HL-60 (cell line): ENCODE measurements around the gene BEND5.
A peak's percentile ranks its signal among the peaks of the same experiment; 100 is the strongest.

Experiments used
- DNase-seq, 2 experiments: peaks; one replicate each; pipeline ENCODE4 v3.0.0-alpha.2; 2010 to 2020; ENCODE audit warnings: low read depth in 1 of 2, low spot score in 1 of 2
- H3K27ac ChIP-seq: fragments of 250-450 bp; sonication (Bioruptor Pico); replicated peaks from 2 replicates; pipeline ENCODE4 v1.5.1; 2020; ENCODE audit warnings: mild to moderate bottlenecking, moderate library complexity
- H3K27me3 ChIP-seq: fragments of 250-450 bp; sonication (Bioruptor Pico); 2 replicates; pipeline ENCODE4 v1.5.1; 2021; ENCODE audit warnings: mild to moderate bottlenecking, moderate library complexity; ENCODE audit not compliant: insufficient read depth, poor library complexity, severe bottlenecking
- H3K4me3 ChIP-seq: replicated peaks from 2 replicates; pipeline ENCODE4 v1.5.1; 2011; ENCODE audit warnings: mild to moderate bottlenecking, control low read depth, low read length; ENCODE audit not compliant: insufficient read depth
- GABPA ChIP-seq: IDR thresholded peaks from 2 replicates; pipeline ENCODE4 v1.6.1; 2012; ENCODE audit warnings: low read depth
- POLR2AphosphoS5 ChIP-seq: IDR thresholded peaks from 2 replicates; pipeline ENCODE4 v1.6.1; 2012; ENCODE audit warnings: low read depth
- SPI1 ChIP-seq: IDR thresholded peaks from 2 replicates; pipeline ENCODE4 v1.6.1; 2012; ENCODE audit warnings: low read depth, mild to moderate bottlenecking, borderline replicate concordance
- TF ChIP-seq, protein P1 (sequence below): IDR thresholded peaks from one replicate; pipeline ENCODE4 v1.5.1; 2011; ENCODE audit warnings: low read length, control low read depth, inconsistent platforms; ENCODE audit not compliant: insufficient read depth
- TF ChIP-seq, protein P2 (sequence below): IDR thresholded peaks from 2 replicates; pipeline ENCODE4 v1.6.1; 2012; ENCODE audit warnings: low read depth; ENCODE audit not compliant: insufficient replicate concordance

Gene BEND5

DNA sequence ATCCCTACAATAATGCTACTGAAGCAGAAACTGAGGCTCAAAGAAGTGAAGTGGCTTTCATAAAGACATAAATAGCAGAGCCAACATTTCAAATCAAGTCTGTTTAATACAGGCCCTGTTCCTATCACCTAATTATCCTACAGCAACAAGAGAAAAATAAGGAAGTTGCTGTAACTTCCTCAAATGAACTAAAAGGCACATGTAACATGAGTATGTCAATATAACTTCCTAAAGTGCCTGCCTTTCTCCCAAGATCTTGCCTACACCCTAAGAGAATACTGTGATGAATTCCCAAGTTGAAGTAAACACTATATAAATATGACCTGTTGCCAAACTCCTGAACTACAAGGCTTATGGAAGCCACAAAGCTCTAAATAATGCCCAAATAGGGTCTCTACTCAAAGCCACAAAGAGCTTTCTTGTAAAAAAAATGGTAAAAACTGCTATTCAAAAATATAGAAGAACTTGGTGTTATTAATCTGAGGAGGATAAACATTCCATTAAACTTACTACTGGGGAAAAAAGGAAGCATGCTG, 8.6 kb downstream of the BEND5 start:
- Histone ChIP-seq H3K27ac (no peak overlapping the region), H3K4me3 (no peak overlapping the region), H3K27me3 (no peaks in the 10 kb centered on the region)
- TF ChIP-seq, protein P1, sequence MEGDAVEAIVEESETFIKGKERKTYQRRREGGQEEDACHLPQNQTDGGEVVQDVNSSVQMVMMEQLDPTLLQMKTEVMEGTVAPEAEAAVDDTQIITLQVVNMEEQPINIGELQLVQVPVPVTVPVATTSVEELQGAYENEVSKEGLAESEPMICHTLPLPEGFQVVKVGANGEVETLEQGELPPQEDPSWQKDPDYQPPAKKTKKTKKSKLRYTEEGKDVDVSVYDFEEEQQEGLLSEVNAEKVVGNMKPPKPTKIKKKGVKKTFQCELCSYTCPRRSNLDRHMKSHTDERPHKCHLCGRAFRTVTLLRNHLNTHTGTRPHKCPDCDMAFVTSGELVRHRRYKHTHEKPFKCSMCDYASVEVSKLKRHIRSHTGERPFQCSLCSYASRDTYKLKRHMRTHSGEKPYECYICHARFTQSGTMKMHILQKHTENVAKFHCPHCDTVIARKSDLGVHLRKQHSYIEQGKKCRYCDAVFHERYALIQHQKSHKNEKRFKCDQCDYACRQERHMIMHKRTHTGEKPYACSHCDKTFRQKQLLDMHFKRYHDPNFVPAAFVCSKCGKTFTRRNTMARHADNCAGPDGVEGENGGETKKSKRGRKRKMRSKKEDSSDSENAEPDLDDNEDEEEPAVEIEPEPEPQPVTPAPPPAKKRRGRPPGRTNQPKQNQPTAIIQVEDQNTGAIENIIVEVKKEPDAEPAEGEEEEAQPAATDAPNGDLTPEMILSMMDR: no peak
- TF ChIP-seq POLR2AphosphoS5 (no peak), SPI1 (peak; percentile 62; the same call in 1 of the 2 replicates)
- no peak for DNase-seq

DNA sequence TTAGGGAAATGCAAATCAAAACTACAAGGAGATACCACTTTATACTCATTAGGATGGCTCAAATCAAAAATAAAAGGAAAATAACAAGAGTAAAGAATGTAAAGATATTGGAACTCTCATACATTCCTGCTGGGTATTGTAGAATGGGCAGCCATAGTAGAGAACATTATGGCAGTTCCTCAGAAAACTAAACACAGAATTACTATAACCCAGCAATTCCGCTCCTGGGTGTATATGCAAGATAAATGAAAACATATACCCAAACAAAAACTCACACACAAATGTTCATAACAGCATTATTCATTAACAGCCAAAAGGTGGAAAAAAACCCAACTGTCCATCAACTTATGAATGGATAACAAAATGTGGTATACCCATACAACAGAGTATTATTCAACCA, 11.4 kb downstream of the BEND5 start:
- Histone ChIP-seq H3K4me3 (no peak overlapping the region), H3K27ac (no peak overlapping the region), H3K27me3 (no peaks in the 10 kb centered on the region)
- TF ChIP-seq POLR2AphosphoS5 (no peak), GABPA (no peak), SPI1 (no peak)
- TF ChIP-seq, protein P2, sequence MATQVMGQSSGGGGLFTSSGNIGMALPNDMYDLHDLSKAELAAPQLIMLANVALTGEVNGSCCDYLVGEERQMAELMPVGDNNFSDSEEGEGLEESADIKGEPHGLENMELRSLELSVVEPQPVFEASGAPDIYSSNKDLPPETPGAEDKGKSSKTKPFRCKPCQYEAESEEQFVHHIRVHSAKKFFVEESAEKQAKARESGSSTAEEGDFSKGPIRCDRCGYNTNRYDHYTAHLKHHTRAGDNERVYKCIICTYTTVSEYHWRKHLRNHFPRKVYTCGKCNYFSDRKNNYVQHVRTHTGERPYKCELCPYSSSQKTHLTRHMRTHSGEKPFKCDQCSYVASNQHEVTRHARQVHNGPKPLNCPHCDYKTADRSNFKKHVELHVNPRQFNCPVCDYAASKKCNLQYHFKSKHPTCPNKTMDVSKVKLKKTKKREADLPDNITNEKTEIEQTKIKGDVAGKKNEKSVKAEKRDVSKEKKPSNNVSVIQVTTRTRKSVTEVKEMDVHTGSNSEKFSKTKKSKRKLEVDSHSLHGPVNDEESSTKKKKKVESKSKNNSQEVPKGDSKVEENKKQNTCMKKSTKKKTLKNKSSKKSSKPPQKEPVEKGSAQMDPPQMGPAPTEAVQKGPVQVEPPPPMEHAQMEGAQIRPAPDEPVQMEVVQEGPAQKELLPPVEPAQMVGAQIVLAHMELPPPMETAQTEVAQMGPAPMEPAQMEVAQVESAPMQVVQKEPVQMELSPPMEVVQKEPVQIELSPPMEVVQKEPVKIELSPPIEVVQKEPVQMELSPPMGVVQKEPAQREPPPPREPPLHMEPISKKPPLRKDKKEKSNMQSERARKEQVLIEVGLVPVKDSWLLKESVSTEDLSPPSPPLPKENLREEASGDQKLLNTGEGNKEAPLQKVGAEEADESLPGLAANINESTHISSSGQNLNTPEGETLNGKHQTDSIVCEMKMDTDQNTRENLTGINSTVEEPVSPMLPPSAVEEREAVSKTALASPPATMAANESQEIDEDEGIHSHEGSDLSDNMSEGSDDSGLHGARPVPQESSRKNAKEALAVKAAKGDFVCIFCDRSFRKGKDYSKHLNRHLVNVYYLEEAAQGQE: no peak
- TF ChIP-seq, protein P1: no peak
- no peak for DNase-seq

DNA sequence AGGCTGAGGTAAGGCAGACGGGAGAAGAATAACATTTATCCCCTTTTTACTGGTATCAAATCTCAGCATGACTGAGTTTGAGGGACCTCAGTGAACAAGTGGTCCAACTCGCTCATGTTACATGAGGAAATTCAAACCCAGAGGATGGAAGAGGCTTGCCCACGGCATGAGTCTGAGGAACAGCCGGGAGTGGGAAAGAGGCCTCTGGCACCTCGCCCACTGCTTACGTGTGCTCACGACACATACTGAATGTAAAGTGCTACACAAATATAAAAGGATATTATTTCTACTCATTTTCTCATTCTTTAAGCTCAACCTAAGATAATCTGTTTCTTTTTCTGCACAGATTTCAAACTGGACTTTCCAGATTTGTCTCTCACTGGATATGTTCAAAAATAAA, 14.7 kb downstream of the BEND5 start:
- H3K4me3 ChIP-seq: no peak overlapping the region
- no peak for DNase-seq
- no peak overlapping the region for H3K27ac ChIP-seq
- no peaks in the 10 kb centered on the region for H3K27me3 ChIP-seq
- TF ChIP-seq, protein P2: no peak
- TF ChIP-seq POLR2AphosphoS5 (no peak), SPI1 (no peak), GABPA (no peak)
- TF ChIP-seq, protein P1: no peak

DNA sequence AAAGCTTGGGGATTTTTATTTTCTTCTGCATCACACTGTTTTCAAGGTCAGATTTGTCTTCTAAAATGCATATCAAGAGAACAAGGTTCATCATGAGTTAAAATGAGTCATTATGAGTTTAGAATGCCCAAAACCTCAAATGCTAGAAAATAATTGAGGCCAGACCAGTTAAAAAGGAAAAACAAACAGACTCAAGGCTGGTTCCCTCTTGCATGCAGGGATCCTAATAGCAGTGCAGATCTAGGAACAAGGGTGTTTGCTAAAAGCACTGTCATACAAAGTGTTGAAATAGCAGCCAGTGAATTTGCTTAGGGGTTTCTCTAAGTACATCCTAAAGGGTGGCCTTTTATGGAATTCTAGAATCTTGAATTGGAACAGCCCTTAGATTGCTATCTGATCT, 15.3 kb downstream of the BEND5 start:
- H3K27me3 ChIP-seq: no peaks in the 10 kb centered on the region
- H3K27ac ChIP-seq: no peak overlapping the region
- TF ChIP-seq POLR2AphosphoS5 (no peak), SPI1 (no peak), GABPA (no peak)
- TF ChIP-seq, protein P1: no peak
- TF ChIP-seq, protein P2: no peak
- no peak for DNase-seq
- H3K4me3 ChIP-seq: no peak overlapping the region
